Activated naive CD8-positive, alpha-beta T cell treated with anti-CD3 and anti-CD28 coated beads, Interleukin-2, amount 10 ng/mL, durations not matched to agents 7 days and 5 days (primary cell): ENCODE data around the gene NAT8. TPM values are rescaled to one million over a fixed set of nuclear protein-coding genes. Genes with fewer than 3 reads are reported as not detected.
"Not testable (repeated sequence)": the region's sequence is repeated elsewhere in the genome, so short reads cannot be mapped to it uniquely, and the experiment has no call there.

Source experiments
- ATAC-seq: fragments of 150-1000 bp; cut with Tn5 transposase; one replicate; pipeline ENCODE4 v1.10.0; 2021; ENCODE audit warnings: low read depth, moderate library complexity
- POLR2A ChIA-PET: fragments of 350-600 bp; sonication (Branson Sonifier 250); formaldehyde crosslinking; loops from one replicate; lab custom pipeline; 2021; ENCODE audit warnings: antibody characterized with exemption; lab: Charles Lee
- DNase-seq: peaks from one replicate; pipeline ENCODE4 v3.0.0; 2021
- H3K27ac Mint-ChIP-seq: one replicate; pipeline ENCODE4 v1.8.0; 2022; ENCODE audit warnings: mild to moderate bottlenecking, mixed read lengths
- H3K27me3 Mint-ChIP-seq: one replicate; pipeline ENCODE4 v1.8.0; 2022; ENCODE audit warnings: mild to moderate bottlenecking, moderate library complexity, mixed read lengths
- H3K36me3 Mint-ChIP-seq: one replicate; pipeline ENCODE4 v1.8.0; 2021; ENCODE audit warnings: mild to moderate bottlenecking, mixed read lengths
- H3K4me1 Mint-ChIP-seq: one replicate; pipeline ENCODE4 v1.8.0; 2021; ENCODE audit warnings: mixed read lengths
- H3K4me3 Mint-ChIP-seq: one replicate; pipeline ENCODE4 v1.8.0; 2022; ENCODE audit warnings: mild to moderate bottlenecking, moderate library complexity, mixed read lengths
- H3K9me3 Mint-ChIP-seq: one replicate; pipeline ENCODE4 v1.8.0; 2021; ENCODE audit warnings: mixed read lengths
- total RNA-seq, 2 experiments: library from RNA; stranded (reverse); gene quantifications; one replicate each; pipeline ENCODE4 v1.2.3, GENCODE V29; 2021

Gene NAT8
- total RNA-seq, 2 experiments from 2014 or later: not detected

- H3K36me3 Mint-ChIP-seq: no peaks in the 10 kb centered on the region
- no peak overlapping the region for H3K4me3 Mint-ChIP-seq
- no peak overlapping the region for H3K27ac Mint-ChIP-seq
- ATAC-seq (no peak), DNase-seq (no peak)
- H3K27me3 Mint-ChIP-seq: peaks cover 6% of the 10 kb centered on the region
- no peaks in the 10 kb centered on the region for H3K9me3 Mint-ChIP-seq
- POLR2A ChIA-PET: no interaction called here
- no peaks in the 10 kb centered on the region for H3K4me1 Mint-ChIP-seq
These were observed 12.0 kb upstream of the NAT8 start for GRCh38 chr2:73654175-73654574.

GRCh38 chr2:73652348-73652747 is 10.1 kb upstream of the NAT8 start:
- DNase-seq: no peak
- no peak overlapping the region for H3K4me3 Mint-ChIP-seq

GRCh38 chr2:73651591-73652230 is 9.5 kb upstream of the NAT8 start:
- Mint-ChIP-seq H3K4me3 (no peak overlapping the region), H3K9me3 (no peaks in the 10 kb centered on the region), H3K27me3 (peaks cover 4% of the 10 kb centered on the region), H3K27ac (no peak overlapping the region), H3K4me1 (no peaks in the 10 kb centered on the region), H3K36me3 (no peaks in the 10 kb centered on the region)
- POLR2A ChIA-PET: interaction anchor here (0.6 kb wide), 1 partner anchor 438 kb away, joined by 3 read pairs; no protein-coding TSS in a partner anchor
- DNase-seq (no peak), ATAC-seq (no peak)

More at GRCh38 chr2:73652348-73652747, 10.1 kb upstream of the NAT8 start:
- no peak overlapping the region for H3K27ac Mint-ChIP-seq
- H3K36me3 Mint-ChIP-seq: no peaks in the 10 kb centered on the region
- POLR2A ChIA-PET: no interaction called here
- H3K4me1 Mint-ChIP-seq: no peaks in the 10 kb centered on the region
- H3K9me3 Mint-ChIP-seq: no peaks in the 10 kb centered on the region
- peaks cover 4% of the 10 kb centered on the region for H3K27me3 Mint-ChIP-seq
- no peak for ATAC-seq

- H3K4me3 Mint-ChIP-seq, H3K36me3 Mint-ChIP-seq, POLR2A ChIA-PET, DNase-seq, H3K27me3 Mint-ChIP-seq, H3K27ac Mint-ChIP-seq, H3K9me3 Mint-ChIP-seq, ATAC-seq, H3K4me1 Mint-ChIP-seq: not testable (repeated sequence)
These were observed 5.5 kb upstream of the NAT8 start for GRCh38 chr2:73647690-73648089.

- no peak overlapping the region for H3K27ac Mint-ChIP-seq
- H3K27me3 Mint-ChIP-seq: peaks cover 6% of the 10 kb centered on the region
- H3K4me3 Mint-ChIP-seq: no peak overlapping the region
- H3K36me3 Mint-ChIP-seq: no peaks in the 10 kb centered on the region
- H3K9me3 Mint-ChIP-seq: peaks cover 5% of the 10 kb centered on the region
- no peaks in the 10 kb centered on the region for H3K4me1 Mint-ChIP-seq
- no peak for DNase-seq
- no peak for ATAC-seq
- POLR2A ChIA-PET: no interaction called here
These were observed 507 bp downstream of the NAT8 start for GRCh38 chr2:73641767-73642062.

GRCh38 chr2:73640946-73641766 is 1.1 kb downstream of the NAT8 start:
- DNase-seq: no peak
- POLR2A ChIA-PET: no interaction called here
- no peak overlapping the region for H3K27ac Mint-ChIP-seq
- H3K4me3 Mint-ChIP-seq: no peak overlapping the region
- H3K27me3 Mint-ChIP-seq: peaks cover 6% of the 10 kb centered on the region
- no peaks in the 10 kb centered on the region for H3K4me1 Mint-ChIP-seq
- H3K36me3 Mint-ChIP-seq: no peaks in the 10 kb centered on the region
- peaks cover 5% of the 10 kb centered on the region for H3K9me3 Mint-ChIP-seq
- ATAC-seq: no peak

- no peak for DNase-seq
- ATAC-seq: no peak
- no peaks in the 10 kb centered on the region for H3K36me3 Mint-ChIP-seq
- POLR2A ChIA-PET: no interaction called here
- H3K4me3 Mint-ChIP-seq: no peak overlapping the region
- no peaks in the 10 kb centered on the region for H3K4me1 Mint-ChIP-seq
- H3K27ac Mint-ChIP-seq: no peak overlapping the region
- H3K9me3 Mint-ChIP-seq: peaks cover 5% of the 10 kb centered on the region
- peaks cover 6% of the 10 kb centered on the region for H3K27me3 Mint-ChIP-seq
These were observed 1.7 kb downstream of the NAT8 start for GRCh38 chr2:73640511-73640911.

- H3K4me3 Mint-ChIP-seq: no peak overlapping the region
- H3K27ac Mint-ChIP-seq: no peak overlapping the region
- peaks cover 5% of the 10 kb centered on the region for H3K9me3 Mint-ChIP-seq
- ATAC-seq (no peak), DNase-seq (no peak)
- H3K36me3 Mint-ChIP-seq: no peaks in the 10 kb centered on the region
- peaks cover 2% of the 10 kb centered on the region for H3K27me3 Mint-ChIP-seq
- H3K4me1 Mint-ChIP-seq: no peaks in the 10 kb centered on the region
- POLR2A ChIA-PET: no interaction called here
These were observed 3.8 kb downstream of the NAT8 start for GRCh38 chr2:73638429-73638828.

- DNase-seq, H3K9me3 Mint-ChIP-seq: not testable (repeated sequence)
These were observed 5.2 kb downstream of the NAT8 start for GRCh38 chr2:73636977-73637376.

GRCh38 chr2:73630662-73631266 is 11.5 kb downstream of the NAT8 start:
- peak; percentile 68 for ATAC-seq
- H3K27me3 Mint-ChIP-seq, POLR2A ChIA-PET, H3K4me3 Mint-ChIP-seq, DNase-seq, H3K4me1 Mint-ChIP-seq, H3K36me3 Mint-ChIP-seq, H3K9me3 Mint-ChIP-seq, H3K27ac Mint-ChIP-seq: not testable (repeated sequence)

More at GRCh38 chr2:73636977-73637376, 5.2 kb downstream of the NAT8 start:
- H3K36me3 Mint-ChIP-seq, H3K4me1 Mint-ChIP-seq, H3K27ac Mint-ChIP-seq, ATAC-seq, H3K27me3 Mint-ChIP-seq, H3K4me3 Mint-ChIP-seq, POLR2A ChIA-PET: not testable (repeated sequence)

GRCh38 chr2:73628493-73628892 is 13.7 kb downstream of the NAT8 start:
- ATAC-seq, H3K27me3 Mint-ChIP-seq, H3K4me1 Mint-ChIP-seq, H3K36me3 Mint-ChIP-seq, H3K27ac Mint-ChIP-seq, DNase-seq, POLR2A ChIA-PET, H3K4me3 Mint-ChIP-seq, H3K9me3 Mint-ChIP-seq: not testable (repeated sequence)

GRCh38 chr2:73626237-73626636 is 16.0 kb downstream of the NAT8 start:
- H3K27ac Mint-ChIP-seq, DNase-seq, H3K36me3 Mint-ChIP-seq, H3K4me1 Mint-ChIP-seq, H3K27me3 Mint-ChIP-seq, H3K4me3 Mint-ChIP-seq, ATAC-seq, H3K9me3 Mint-ChIP-seq, POLR2A ChIA-PET: not testable (repeated sequence)

GRCh38 chr2:73624625-73625024 is 17.6 kb downstream of the NAT8 start:
- POLR2A ChIA-PET, ATAC-seq, H3K4me3 Mint-ChIP-seq, H3K36me3 Mint-ChIP-seq, H3K27me3 Mint-ChIP-seq, DNase-seq, H3K27ac Mint-ChIP-seq, H3K9me3 Mint-ChIP-seq, H3K4me1 Mint-ChIP-seq: not testable (repeated sequence)

- H3K36me3 Mint-ChIP-seq: not testable (repeated sequence)
These were observed 18.2 kb downstream of the NAT8 start for GRCh38 chr2:73624036-73624435.

More at GRCh38 chr2:73624036-73624435, 18.2 kb downstream of the NAT8 start:
- H3K9me3 Mint-ChIP-seq, DNase-seq, ATAC-seq, H3K4me3 Mint-ChIP-seq, POLR2A ChIA-PET, H3K27me3 Mint-ChIP-seq, H3K4me1 Mint-ChIP-seq, H3K27ac Mint-ChIP-seq: not testable (repeated sequence)
